ENCODE data around the gene SAP30L.

SAP30L gene

DNA sequence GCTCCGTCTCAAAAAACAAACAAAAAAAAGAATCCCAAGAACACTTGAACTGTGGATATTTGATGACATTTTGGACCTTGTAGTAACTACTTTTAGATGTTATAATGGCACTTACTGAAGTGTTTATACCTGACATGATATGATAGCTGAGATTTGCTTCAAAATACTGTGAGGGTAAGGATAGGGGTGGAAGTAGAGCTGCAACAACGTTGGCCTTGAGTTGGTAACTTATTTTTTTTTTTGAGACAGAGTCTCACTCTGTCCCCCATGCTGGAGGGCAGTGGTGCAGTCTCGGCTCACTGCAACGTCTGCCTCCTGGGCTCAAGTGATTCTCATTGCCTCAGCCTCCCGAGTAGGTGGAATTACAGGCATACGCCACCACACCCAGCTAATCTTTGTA, 30.7 kb upstream of the SAP30L start:
- Histone ChIP-seq H3K4me2 (no peak overlapping the region), H3K27ac (no peak overlapping the region), H3K4me3 (no peak overlapping the region), H4K20me1 (0 out of 2 replicates have a peak, but pooled peaks cover 7% of the 10 kb centered on the region), H3K36me3 (peaks cover 44% of the 10 kb centered on the region), H3K9me3 (no peaks in the 10 kb centered on the region), H3K27me3 (no peaks in the 10 kb centered on the region), H3K4me1 (peaks cover 20% of the 10 kb centered on the region), H3K9ac (no peak overlapping the region)
- TF ChIP-seq Cebpa-rat (IDR thresholded peaks at IDR 0.05), result no peak

DNA sequence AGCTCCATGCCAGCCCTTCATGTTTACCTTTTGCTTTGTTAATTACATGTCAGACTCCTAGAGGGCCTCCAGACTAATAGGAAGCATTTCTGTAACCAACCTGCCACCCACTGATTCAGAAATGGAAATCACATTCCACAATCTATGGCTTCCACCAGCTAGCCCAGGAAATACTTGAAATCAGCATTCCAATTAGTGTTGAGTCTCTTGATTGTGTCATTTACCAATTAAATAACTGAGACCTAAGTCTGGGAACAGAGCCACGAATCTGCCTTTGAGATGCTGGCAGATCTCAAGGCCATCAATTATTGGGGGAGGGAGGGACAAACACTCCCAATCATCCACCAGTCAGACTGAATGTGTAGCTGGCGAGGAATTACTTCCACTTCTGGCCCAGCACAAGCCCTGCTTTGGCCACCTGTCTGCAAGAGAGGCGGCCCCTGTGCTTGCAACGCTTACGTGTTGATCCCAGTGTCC, 27.4 kb upstream of the SAP30L start:
- Histone ChIP-seq H3K4me3 (no peak overlapping the region), H3K4me1 (peaks cover 20% of the 10 kb centered on the region), H3K27ac (no peak overlapping the region), H3K9me3 (no peaks in the 10 kb centered on the region), H3K36me3 (peaks cover 27% of the 10 kb centered on the region), H3K27me3 (no peaks in the 10 kb centered on the region), H3K9ac (no peak overlapping the region), H4K20me1 (0 out of 2 replicates have a peak, but pooled peaks cover 7% of the 10 kb centered on the region), H3K4me2 (no peak overlapping the region)
- no peak for TF ChIP-seq Cebpa-rat (IDR thresholded peaks at IDR 0.05)

DNA sequence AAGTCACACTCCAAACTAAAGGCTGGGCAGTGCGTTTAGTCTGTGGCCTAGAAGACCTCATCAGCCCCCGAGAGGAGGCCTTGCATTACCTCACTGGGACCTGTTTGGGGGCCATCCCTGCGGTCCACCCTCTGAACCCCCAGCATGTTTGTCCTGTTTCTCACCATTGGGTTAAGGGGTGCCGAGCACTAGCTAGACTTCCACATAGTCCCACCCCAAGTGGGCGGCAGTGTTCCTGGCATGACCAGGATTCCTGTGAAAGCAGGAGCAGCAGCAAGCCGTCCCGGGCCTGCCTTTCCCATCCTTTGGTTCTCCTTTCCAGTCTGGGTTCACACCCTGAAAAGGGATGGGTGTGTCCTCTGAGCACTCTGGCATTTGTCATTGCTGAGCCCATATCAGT, 26.6 kb upstream of the SAP30L start:
- Histone ChIP-seq H3K4me3 (no peak overlapping the region), H3K9ac (no peak overlapping the region), H3K27me3 (no peaks in the 10 kb centered on the region), H4K20me1 (0 out of 2 replicates have a peak, but pooled peaks cover 7% of the 10 kb centered on the region), H3K4me1 (peaks cover 20% of the 10 kb centered on the region), H3K27ac (no peak overlapping the region), H3K9me3 (no peaks in the 10 kb centered on the region), H3K36me3 (peaks cover 26% of the 10 kb centered on the region; the same call in 1 of the 2 replicates), H3K4me2 (no peak overlapping the region)
- no peak for TF ChIP-seq Cebpa-rat (IDR thresholded peaks at IDR 0.05)

DNA sequence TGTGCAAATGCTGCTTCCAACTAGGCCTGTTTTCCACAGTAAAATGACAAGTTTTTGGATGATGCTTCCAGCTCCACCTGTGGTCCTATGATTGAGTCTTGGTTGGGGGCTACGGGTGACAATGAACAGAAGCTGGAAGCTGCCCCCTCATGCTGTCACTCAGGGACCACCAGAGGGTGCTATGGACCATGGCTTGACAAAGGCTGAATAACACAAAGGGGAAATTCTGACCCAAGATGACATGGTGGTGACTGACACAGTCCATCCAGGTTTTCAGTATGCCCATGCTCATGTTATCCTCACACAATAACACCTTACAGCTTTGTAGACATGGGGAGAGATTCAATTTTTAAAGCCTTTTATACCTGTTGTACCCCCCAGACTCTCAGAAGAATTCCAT, 23.9 kb upstream of the SAP30L start:
- Histone ChIP-seq H3K4me3 (no peak overlapping the region), H3K4me2 (no peak overlapping the region), H3K9me3 (no peaks in the 10 kb centered on the region), H3K9ac (no peak overlapping the region), H3K27me3 (no peaks in the 10 kb centered on the region), H3K27ac (no peak overlapping the region), H3K4me1 (peaks cover 6% of the 10 kb centered on the region), H4K20me1 (0 out of 2 replicates have a peak, but pooled peaks cover 3% of the 10 kb centered on the region), H3K36me3 (peaks cover 26% of the 10 kb centered on the region; the same call in 1 of the 2 replicates)
- TF ChIP-seq Cebpa-rat (IDR thresholded peaks at IDR 0.05), result no peak

DNA sequence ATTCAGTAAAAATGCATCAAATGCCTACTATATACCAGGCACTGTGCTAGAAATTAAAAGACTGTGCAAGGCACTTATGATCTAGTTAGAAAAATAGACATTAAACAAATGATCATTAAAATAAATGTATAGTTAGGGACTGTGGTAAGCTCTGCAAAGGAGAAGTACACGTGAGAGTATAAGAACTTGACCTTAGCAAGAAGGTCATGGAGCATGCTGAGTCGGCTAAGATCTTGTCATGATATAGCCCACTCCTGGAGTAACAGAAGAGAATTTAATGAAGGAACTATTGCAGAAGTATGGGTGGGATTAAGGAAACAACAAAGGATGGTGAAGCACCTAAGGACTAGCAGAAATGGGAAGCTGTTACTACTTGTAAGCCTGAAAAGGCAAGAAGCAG, 23.5 kb upstream of the SAP30L start:
- H3K27ac ChIP-seq, result no peak overlapping the region
- H3K4me1 ChIP-seq, result peaks cover 2% of the 10 kb centered on the region
- no peaks in the 10 kb centered on the region for H4K20me1 ChIP-seq
- H3K4me3 ChIP-seq, result no peak overlapping the region
- peaks cover 26% of the 10 kb centered on the region; the same call in 1 of the 2 replicates for H3K36me3 ChIP-seq
- H3K4me2 ChIP-seq, result no peak overlapping the region
- no peak for TF ChIP-seq Cebpa-rat (IDR thresholded peaks at IDR 0.05)
- no peaks in the 10 kb centered on the region for H3K27me3 ChIP-seq
- H3K9ac ChIP-seq, result no peak overlapping the region
- H3K9me3 ChIP-seq, result no peaks in the 10 kb centered on the region

DNA sequence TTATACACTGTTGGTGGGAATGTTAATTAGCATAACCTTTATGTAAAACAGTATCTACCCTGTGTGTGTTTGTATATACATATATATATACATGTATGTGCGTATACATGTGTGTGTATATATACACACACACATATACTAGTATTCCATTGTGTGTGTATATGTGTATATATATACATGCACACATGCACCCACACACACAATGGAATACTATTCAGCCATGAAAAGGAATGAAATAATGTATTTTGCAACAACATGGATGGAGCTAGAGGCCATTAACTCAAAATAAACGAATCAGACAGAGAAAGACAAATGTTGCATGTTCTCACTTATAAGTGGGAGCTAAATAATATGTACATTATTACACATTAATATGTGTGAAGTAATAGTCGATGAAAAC, 17.6 kb upstream of the SAP30L start:
- Histone ChIP-seq H3K27me3 (no peaks in the 10 kb centered on the region), H3K36me3 (peaks cover 10% of the 10 kb centered on the region; the same call in 1 of the 2 replicates), H4K20me1 (no peaks in the 10 kb centered on the region), H3K4me2 (no peak overlapping the region), H3K9me3 (no peaks in the 10 kb centered on the region), H3K4me3 (no peak overlapping the region), H3K4me1 (no peaks in the 10 kb centered on the region), H3K9ac (no peak overlapping the region), H3K27ac (no peak overlapping the region)
- no peak for TF ChIP-seq Cebpa-rat (IDR thresholded peaks at IDR 0.05)

DNA sequence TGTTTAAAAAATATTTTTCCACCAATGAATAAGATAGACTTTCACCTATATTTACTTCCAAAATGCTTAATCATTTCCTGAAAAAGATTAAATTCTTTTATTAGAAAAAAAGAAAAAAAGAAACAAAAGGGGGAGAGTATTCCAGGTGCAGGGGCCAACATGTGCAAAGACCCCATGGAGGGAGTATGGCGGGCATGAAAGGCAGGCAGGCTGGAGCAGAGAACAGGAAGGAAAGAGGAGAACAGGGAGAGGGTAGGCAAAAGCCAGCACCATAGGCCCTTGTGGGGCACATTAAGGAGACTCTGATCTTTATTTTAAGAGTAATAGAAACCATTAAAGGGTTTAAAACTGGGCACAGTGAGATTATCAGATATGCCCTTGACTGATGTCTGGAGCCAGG, 16.5 kb upstream of the SAP30L start:
- Histone ChIP-seq H3K36me3 (peaks cover 10% of the 10 kb centered on the region; the same call in 1 of the 2 replicates), H4K20me1 (no peaks in the 10 kb centered on the region), H3K4me2 (no peak overlapping the region), H3K9ac (no peak overlapping the region), H3K27me3 (no peaks in the 10 kb centered on the region), H3K27ac (no peak overlapping the region), H3K4me3 (no peak overlapping the region), H3K9me3 (no peaks in the 10 kb centered on the region), H3K4me1 (no peaks in the 10 kb centered on the region)
- TF ChIP-seq Cebpa-rat (IDR thresholded peaks at IDR 0.05), result no peak

DNA sequence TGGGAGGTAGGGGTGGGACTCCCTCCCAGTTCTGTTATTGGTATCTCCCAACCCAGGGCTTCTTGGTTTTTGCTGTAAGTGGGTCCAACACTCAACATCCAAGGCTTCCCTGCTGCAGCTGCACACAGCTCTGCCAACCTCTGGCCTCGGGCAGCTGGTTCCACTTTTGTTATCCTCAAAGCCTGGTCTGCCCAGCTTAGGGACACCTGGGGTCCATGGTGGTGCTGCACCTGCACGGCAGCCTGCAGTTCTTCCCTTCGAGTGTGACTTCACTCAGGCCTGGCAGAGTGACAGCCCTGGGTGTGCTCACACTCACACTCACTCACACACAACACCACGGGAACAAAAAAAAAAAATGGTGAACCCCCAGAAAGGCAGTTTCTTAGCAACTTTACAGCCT, 15.3 kb upstream of the SAP30L start:
- no peak overlapping the region for H3K9ac ChIP-seq
- H4K20me1 ChIP-seq, result no peaks in the 10 kb centered on the region
- H3K4me2 ChIP-seq, result no peak overlapping the region
- H3K4me3 ChIP-seq, result no peak overlapping the region
- H3K27me3 ChIP-seq, result no peaks in the 10 kb centered on the region
- H3K27ac ChIP-seq, result no peak overlapping the region
- TF ChIP-seq Cebpa-rat (IDR thresholded peaks at IDR 0.05), result no peak
- H3K9me3 ChIP-seq, result no peaks in the 10 kb centered on the region
- H3K4me1 ChIP-seq, result no peaks in the 10 kb centered on the region
- H3K36me3 ChIP-seq, result peaks cover 21% of the 10 kb centered on the region

DNA sequence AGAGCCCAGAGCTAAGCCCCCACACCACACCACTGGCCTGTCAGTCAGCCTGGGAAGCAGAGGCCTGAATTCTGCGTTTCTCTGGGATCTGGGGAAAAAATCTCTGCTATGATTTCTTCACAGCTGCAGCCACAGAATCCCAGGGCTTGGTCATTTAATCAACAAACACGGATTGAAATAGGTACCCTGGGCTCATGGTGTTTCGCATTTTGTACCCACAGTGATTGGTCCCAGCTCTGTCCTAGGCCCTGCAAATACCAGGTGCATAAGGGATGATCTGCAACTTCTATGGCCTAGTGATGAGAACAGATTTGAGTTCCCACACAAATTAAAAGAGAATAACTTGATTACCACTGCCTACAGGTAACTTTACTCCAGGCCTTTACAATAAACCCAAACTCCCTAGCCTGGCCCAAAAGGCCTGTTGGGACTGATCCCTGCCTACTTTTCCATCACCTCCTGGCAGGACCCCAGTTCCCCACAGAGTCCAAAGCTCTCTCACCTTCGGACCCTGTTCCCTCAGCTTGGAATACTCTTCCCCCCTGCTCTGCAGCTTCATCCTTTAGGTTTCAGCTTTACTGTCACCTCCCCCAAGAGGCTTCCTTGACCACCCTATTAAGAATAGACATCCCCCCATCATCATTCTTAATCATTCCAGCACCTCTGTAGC, 14.7 kb upstream of the SAP30L start:
- TF ChIP-seq Cebpa-rat (IDR thresholded peaks at IDR 0.05), result no peak
- Histone ChIP-seq H3K9ac (no peak overlapping the region), H3K9me3 (no peaks in the 10 kb centered on the region), H3K27me3 (no peaks in the 10 kb centered on the region), H3K4me3 (no peak overlapping the region), H3K4me2 (no peak overlapping the region), H3K4me1 (no peaks in the 10 kb centered on the region), H4K20me1 (no peaks in the 10 kb centered on the region), H3K36me3 (peaks cover 27% of the 10 kb centered on the region), H3K27ac (no peak overlapping the region)

DNA sequence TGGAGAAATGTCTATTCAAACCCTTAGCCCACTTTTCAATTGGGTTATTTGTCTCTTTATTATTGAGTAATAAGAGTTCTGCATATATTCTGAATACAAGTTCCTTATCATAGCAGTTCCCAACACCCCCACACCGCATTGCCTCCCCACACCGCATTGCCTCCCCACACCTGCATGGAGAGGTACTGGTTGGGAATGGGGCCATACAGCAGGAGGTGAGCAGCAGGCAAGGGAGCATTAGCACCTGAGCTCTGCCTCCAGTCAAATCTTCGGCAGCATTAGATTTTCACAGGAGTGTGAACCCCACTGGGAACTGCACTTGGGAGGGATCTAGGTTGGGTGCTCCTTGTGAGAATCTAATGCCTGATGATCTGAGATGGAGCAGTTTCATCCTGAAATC, 10.6 kb upstream of the SAP30L start:
- no peak overlapping the region for H3K27ac ChIP-seq
- H3K36me3 ChIP-seq, result peaks cover 65% of the 10 kb centered on the region
- no peak overlapping the region for H3K9ac ChIP-seq
- no peak overlapping the region for H3K4me2 ChIP-seq
- TF ChIP-seq Cebpa-rat (IDR thresholded peaks at IDR 0.05), result no peak
- no peak overlapping the region for H3K4me3 ChIP-seq
- no peaks in the 10 kb centered on the region for H3K4me1 ChIP-seq
- H3K27me3 ChIP-seq, result no peaks in the 10 kb centered on the region
- no peaks in the 10 kb centered on the region for H4K20me1 ChIP-seq
- no peaks in the 10 kb centered on the region for H3K9me3 ChIP-seq
